SH-SY5Y (cell line): ENCODE data around the gene SPOCK3.

ENCODE experiments used
- GATA2 ChIP-seq: IDR thresholded peaks from 2 replicates; pipeline ENCODE4 v1.6.1; 2011; ENCODE audit warnings: mild to moderate bottlenecking, low read depth, low read length
- GATA3 ChIP-seq: IDR thresholded peaks from 2 replicates; pipeline ENCODE4 v1.6.1; 2011; ENCODE audit warnings: low read depth, mild to moderate bottlenecking, low read length, moderate library complexity

GRCh38 chr4:167274351-167274750, 40.1 kb upstream of the SPOCK3 start:
- TF ChIP-seq GATA3, result no peak
- no peak for TF ChIP-seq GATA2
